Liver (tissue), 9 donors: ENCODE measurements around the gene LYPD3. TPM values are rescaled to one million over a fixed set of nuclear protein-coding genes. Genes with fewer than 3 reads are reported as not detected.

Experiments used
- DNase-seq: peaks from one replicate; pipeline ENCODE4 v3.0.0-alpha.2; 2017; ENCODE audit warnings: low spot score
- H3K27ac ChIP-seq, 2 donors: one replicate each; pipeline ENCODE4 v1.7.0; 2013; ENCODE audit warnings: inconsistent platforms in 2 of 2, low read length in 2 of 2, control low read depth in 1 of 2, low read depth in 1 of 2, mild to moderate bottlenecking in 1 of 2
- H3K27me3 ChIP-seq, 4 donors: one replicate each; pipeline versions ENCODE4 v1.6.1 to v1.7.0; 2013; ENCODE audit warnings: low read length in 3 of 4, inconsistent platforms in 1 of 4, mild to moderate bottlenecking in 1 of 4, moderate library complexity in 1 of 4; ENCODE audit not compliant: control insufficient read depth in 4 of 4, insufficient read depth in 4 of 4
- H3K36me3 ChIP-seq, 4 donors: one replicate each; pipeline versions ENCODE4 v1.6.1 to v1.7.0; 2013; ENCODE audit warnings: low read length in 3 of 4, mild to moderate bottlenecking in 3 of 4, low read depth in 1 of 4, moderate library complexity in 1 of 4; ENCODE audit not compliant: control insufficient read depth in 4 of 4, insufficient read depth in 3 of 4
- H3K4me1 ChIP-seq, 4 donors: one replicate each; pipeline versions ENCODE4 v1.6.1 to v1.7.0; 2013; ENCODE audit warnings: low read length in 3 of 4, mild to moderate bottlenecking in 3 of 4, moderate library complexity in 1 of 4; ENCODE audit not compliant: control insufficient read depth in 4 of 4, insufficient read depth in 4 of 4
- H3K4me3 ChIP-seq, 3 donors: one replicate each; pipeline versions ENCODE4 v1.6.1 to v1.7.0; 2013; ENCODE audit warnings: low read length in 3 of 3, control low read depth in 1 of 3, low read depth in 1 of 3, mild to moderate bottlenecking in 1 of 3
- H3K9ac ChIP-seq, 2 donors: one replicate each; pipeline ENCODE4 v1.7.0; 2013; ENCODE audit warnings: low read length in 2 of 2, mild to moderate bottlenecking in 2 of 2, moderate library complexity in 2 of 2, control low read depth in 1 of 2, low read depth in 1 of 2
- H3K9me3 ChIP-seq, 4 donors: one replicate each; pipeline versions ENCODE4 v1.6.1 to v1.7.0; 2013; ENCODE audit warnings: low read length in 3 of 4; ENCODE audit not compliant: control insufficient read depth in 4 of 4
- EGR1 ChIP-seq, 2 donors: IDR thresholded peaks; 2 replicates each; pipeline ENCODE4 v1.6.1; 2016 to 2018; ENCODE audit warnings: antibody characterized with exemption in 2 of 2, low read depth in 2 of 2
- FOXA1 ChIP-seq: IDR thresholded peaks from 2 replicates; pipeline ENCODE4 v1.6.1; 2016; ENCODE audit warnings: antibody characterized with exemption
- FOXA2 ChIP-seq: IDR thresholded peaks from 2 replicates; pipeline ENCODE4 v1.6.1; 2016; ENCODE audit warnings: antibody characterized with exemption
- GABPA ChIP-seq, 2 donors: IDR thresholded peaks in 1 of 2; conservative IDR thresholded peaks in 1 of 2; 2 replicates each; pipeline ENCODE4 v1.6.1; 2016; ENCODE audit warnings: antibody characterized with exemption in 2 of 2, mild to moderate bottlenecking in 1 of 2, moderate library complexity in 1 of 2
- HNF4A ChIP-seq, 2 donors: conservative IDR thresholded peaks; 2 replicates each; pipeline ENCODE4 v1.6.1; 2016; ENCODE audit warnings: antibody characterized with exemption in 2 of 2, mild to moderate bottlenecking in 2 of 2
- HNF4G ChIP-seq: IDR thresholded peaks from 2 replicates; pipeline ENCODE4 v1.6.1; 2016; ENCODE audit warnings: antibody characterized with exemption
- JUND ChIP-seq, 2 donors: IDR thresholded peaks; 2 replicates each; pipeline ENCODE4 v1.6.1; 2016; ENCODE audit warnings: antibody characterized with exemption in 2 of 2
- NR2F2 ChIP-seq: IDR thresholded peaks from 2 replicates; pipeline ENCODE4 v1.6.1; 2016; ENCODE audit warnings: antibody characterized with exemption
- RAD21 ChIP-seq, 2 donors: IDR thresholded peaks; 2 replicates each; pipeline ENCODE4 v1.6.1; 2016; ENCODE audit warnings: antibody characterized with exemption in 2 of 2, mild to moderate bottlenecking in 2 of 2
- WGBS: extraction: QIAGEN DNeasy Blood & Tissue Kit; methylation state at CpG from one replicate; pipeline ENCODE4 v1.1.7; 2013; 5-methylcytosine and 5-hydroxymethylcytosine counted together
- polyA plus RNA-seq, 2 donors: library from polyadenylated mRNA; stranded (reverse) in 1 of 2; unstranded in 1 of 2; fragments of 200-250 nt in 1 of 2; fragments of >200 nt in 1 of 2; fragmentation: Nextera tagmentation in 1 of 2; extraction: Ambion mirVana in 1 of 2; gene quantifications; one replicate each; pipeline versions ENCODE4 v1.2.1 to v1.2.3, GENCODE V29; 2013 to 2015
- total RNA-seq, 2 donors: library from RNA; depleted of rRNA; stranded (reverse); fragments of >200 nt; gene quantifications; one replicate each; pipeline ENCODE4 v1.2.3, GENCODE V29; 2014
- TF ChIP-seq, protein P1 (sequence below): IDR thresholded peaks from 2 replicates; pipeline ENCODE4 v1.6.1; 2016; ENCODE audit warnings: antibody characterized with exemption, mild to moderate bottlenecking
- TF ChIP-seq, protein P2 (sequence below): IDR thresholded peaks from 2 replicates; pipeline ENCODE4 v1.6.1; 2016; ENCODE audit warnings: antibody characterized with exemption
- TF ChIP-seq, protein P3 (sequence below): IDR thresholded peaks from 2 replicates; pipeline ENCODE4 v1.6.1; 2016; ENCODE audit warnings: antibody characterized with exemption
- TF ChIP-seq, protein P4 (sequence below): IDR thresholded peaks from 2 replicates; pipeline ENCODE4 v1.6.1; 2016; ENCODE audit warnings: antibody characterized with exemption
- TF ChIP-seq, protein P5 (sequence below): fragments of 150-350 bp; IDR thresholded peaks from 2 replicates; pipeline ENCODE4 v1.5.1; 2017; ENCODE audit warnings: improper control_type of control experiment, low read depth, low read length; ENCODE audit not compliant: missing input control
- donor health status: healthy.
- donor health status: healthy.
- donor health status: healthy.
- donor health status: healthy.
- donor health status: healthy.

LYPD3 gene
- total and polyA plus RNA-seq, 4 donors = 0.08 to 0.38 (median 0.18) TPM

DNA sequence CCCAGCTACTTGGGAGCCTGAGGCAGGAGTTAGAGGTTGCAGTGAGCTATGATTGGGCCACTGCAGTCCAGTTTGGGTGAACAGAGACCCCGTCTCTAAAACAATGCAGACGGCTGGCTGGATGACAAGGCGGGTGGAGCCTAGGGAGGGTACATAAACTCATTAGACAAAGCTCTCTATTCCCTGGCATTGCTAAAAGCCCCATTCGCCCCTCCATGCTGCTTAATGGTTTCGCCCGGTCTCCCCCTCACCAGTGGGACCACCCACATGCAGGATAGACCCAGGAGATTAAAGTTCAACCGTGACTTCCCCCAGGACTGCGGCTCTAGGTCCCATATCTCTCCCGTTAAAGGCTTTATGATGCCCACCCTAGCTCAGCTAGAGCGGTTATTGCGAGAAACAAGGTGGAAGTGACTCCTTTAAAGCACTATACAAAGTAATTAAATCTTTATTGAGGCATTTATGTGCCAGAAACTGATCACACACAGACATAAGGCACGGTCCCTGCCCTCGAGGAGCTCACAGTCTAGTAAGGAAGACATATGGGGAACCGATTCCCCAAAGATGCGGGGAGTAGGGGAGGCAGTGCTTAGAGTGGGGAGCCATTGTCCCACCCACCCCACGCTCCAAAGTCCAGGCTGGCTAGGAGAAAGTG lies 4.9 kb downstream of the LYPD3 start:
- Histone ChIP-seq H3K9ac (no peak overlapping the region), H3K27ac (no peak overlapping the region), H3K9me3 (no peaks in the 10 kb centered on the region), H3K27me3 (no peaks in the 10 kb centered on the region), H3K4me1 (peaks cover 2 to 15% (median 10%) of the 10 kb centered on the region in 4 donors), H3K36me3 (no peaks in the 10 kb centered on the region), H3K4me3 (no peak overlapping the region)
- no peak for DNase-seq
- 85% methylated on average over 16 of the region's 16 CpGs for WGBS
- TF ChIP-seq GABPA (IDR thresholded peaks at IDR 0.05 in 1 of 2, conservative IDR thresholded peaks at IDR 0.05 in 1 of 2) = no peak
- TF ChIP-seq, protein P1, sequence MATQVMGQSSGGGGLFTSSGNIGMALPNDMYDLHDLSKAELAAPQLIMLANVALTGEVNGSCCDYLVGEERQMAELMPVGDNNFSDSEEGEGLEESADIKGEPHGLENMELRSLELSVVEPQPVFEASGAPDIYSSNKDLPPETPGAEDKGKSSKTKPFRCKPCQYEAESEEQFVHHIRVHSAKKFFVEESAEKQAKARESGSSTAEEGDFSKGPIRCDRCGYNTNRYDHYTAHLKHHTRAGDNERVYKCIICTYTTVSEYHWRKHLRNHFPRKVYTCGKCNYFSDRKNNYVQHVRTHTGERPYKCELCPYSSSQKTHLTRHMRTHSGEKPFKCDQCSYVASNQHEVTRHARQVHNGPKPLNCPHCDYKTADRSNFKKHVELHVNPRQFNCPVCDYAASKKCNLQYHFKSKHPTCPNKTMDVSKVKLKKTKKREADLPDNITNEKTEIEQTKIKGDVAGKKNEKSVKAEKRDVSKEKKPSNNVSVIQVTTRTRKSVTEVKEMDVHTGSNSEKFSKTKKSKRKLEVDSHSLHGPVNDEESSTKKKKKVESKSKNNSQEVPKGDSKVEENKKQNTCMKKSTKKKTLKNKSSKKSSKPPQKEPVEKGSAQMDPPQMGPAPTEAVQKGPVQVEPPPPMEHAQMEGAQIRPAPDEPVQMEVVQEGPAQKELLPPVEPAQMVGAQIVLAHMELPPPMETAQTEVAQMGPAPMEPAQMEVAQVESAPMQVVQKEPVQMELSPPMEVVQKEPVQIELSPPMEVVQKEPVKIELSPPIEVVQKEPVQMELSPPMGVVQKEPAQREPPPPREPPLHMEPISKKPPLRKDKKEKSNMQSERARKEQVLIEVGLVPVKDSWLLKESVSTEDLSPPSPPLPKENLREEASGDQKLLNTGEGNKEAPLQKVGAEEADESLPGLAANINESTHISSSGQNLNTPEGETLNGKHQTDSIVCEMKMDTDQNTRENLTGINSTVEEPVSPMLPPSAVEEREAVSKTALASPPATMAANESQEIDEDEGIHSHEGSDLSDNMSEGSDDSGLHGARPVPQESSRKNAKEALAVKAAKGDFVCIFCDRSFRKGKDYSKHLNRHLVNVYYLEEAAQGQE = no peak
- TF ChIP-seq, protein P2, sequence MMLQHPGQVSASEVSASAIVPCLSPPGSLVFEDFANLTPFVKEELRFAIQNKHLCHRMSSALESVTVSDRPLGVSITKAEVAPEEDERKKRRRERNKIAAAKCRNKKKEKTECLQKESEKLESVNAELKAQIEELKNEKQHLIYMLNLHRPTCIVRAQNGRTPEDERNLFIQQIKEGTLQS = no peak
- TF ChIP-seq JUND (IDR thresholded peaks at IDR 0.05) = no peak
- TF ChIP-seq EGR1 (IDR thresholded peaks at IDR 0.05; ENCODE audit: low read depth in 2 of 2) = no peak
- TF ChIP-seq, protein P3, sequence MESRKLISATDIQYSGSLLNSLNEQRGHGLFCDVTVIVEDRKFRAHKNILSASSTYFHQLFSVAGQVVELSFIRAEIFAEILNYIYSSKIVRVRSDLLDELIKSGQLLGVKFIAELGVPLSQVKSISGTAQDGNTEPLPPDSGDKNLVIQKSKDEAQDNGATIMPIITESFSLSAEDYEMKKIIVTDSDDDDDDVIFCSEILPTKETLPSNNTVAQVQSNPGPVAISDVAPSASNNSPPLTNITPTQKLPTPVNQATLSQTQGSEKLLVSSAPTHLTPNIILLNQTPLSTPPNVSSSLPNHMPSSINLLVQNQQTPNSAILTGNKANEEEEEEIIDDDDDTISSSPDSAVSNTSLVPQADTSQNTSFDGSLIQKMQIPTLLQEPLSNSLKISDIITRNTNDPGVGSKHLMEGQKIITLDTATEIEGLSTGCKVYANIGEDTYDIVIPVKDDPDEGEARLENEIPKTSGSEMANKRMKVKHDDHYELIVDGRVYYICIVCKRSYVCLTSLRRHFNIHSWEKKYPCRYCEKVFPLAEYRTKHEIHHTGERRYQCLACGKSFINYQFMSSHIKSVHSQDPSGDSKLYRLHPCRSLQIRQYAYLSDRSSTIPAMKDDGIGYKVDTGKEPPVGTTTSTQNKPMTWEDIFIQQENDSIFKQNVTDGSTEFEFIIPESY = no peak
- TF ChIP-seq FOXA1 = no peak
- TF ChIP-seq, protein P4, sequence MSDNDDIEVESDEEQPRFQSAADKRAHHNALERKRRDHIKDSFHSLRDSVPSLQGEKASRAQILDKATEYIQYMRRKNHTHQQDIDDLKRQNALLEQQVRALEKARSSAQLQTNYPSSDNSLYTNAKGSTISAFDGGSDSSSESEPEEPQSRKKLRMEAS = no peak
- no peak for TF ChIP-seq HNF4A (conservative IDR thresholded peaks at IDR 0.05)
- no peak for TF ChIP-seq NR2F2
- TF ChIP-seq, protein P5, sequence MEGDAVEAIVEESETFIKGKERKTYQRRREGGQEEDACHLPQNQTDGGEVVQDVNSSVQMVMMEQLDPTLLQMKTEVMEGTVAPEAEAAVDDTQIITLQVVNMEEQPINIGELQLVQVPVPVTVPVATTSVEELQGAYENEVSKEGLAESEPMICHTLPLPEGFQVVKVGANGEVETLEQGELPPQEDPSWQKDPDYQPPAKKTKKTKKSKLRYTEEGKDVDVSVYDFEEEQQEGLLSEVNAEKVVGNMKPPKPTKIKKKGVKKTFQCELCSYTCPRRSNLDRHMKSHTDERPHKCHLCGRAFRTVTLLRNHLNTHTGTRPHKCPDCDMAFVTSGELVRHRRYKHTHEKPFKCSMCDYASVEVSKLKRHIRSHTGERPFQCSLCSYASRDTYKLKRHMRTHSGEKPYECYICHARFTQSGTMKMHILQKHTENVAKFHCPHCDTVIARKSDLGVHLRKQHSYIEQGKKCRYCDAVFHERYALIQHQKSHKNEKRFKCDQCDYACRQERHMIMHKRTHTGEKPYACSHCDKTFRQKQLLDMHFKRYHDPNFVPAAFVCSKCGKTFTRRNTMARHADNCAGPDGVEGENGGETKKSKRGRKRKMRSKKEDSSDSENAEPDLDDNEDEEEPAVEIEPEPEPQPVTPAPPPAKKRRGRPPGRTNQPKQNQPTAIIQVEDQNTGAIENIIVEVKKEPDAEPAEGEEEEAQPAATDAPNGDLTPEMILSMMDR = no peak
- TF ChIP-seq RAD21 (IDR thresholded peaks at IDR 0.05) = no peak
- TF ChIP-seq FOXA2 = no peak

DNA sequence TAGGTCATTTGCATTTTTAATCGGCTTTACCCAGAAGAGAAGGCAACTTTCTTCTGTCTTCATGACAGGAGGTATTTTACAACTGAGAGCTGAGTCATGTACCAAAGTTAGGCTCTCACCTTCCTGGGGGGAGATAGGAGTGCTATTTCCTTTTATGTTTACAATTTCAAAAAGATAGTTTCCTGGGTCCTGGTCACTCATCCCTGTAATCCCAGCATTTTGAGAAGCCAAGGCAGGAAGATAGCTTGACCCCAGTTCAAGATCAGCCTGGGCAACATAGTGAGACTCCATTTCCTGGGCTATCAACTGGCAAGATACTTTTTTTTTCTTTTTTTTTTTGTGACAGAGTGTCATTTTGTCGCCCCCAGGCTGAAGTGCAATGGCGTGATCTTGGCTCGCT lies 7.6 kb downstream of the LYPD3 start:
- 89% methylated on average over 4 of the region's 4 CpGs for WGBS
- Histone ChIP-seq H3K4me1 (peaks cover 2 to 9% (median 6%) of the 10 kb centered on the region in 4 donors), H3K27me3 (no peaks in the 10 kb centered on the region)

More for the DNA sequence above, 7.6 kb downstream of the LYPD3 start:
- H3K9me3 ChIP-seq = no peaks in the 10 kb centered on the region
- DNase-seq = no peak
- H3K9ac ChIP-seq = no peak overlapping the region
- H3K36me3 ChIP-seq = no peaks in the 10 kb centered on the region
- H3K4me3 ChIP-seq = no peak overlapping the region
- no peak overlapping the region for H3K27ac ChIP-seq
- TF ChIP-seq, protein P3 = no peak
- TF ChIP-seq, protein P1 = no peak
- TF ChIP-seq HNF4G (no peak), JUND (IDR thresholded peaks at IDR 0.05) (no peak)
